ENCODE measurements around the gene FAM3D. TPM values are rescaled to one million over a fixed set of nuclear protein-coding genes. Genes with fewer than 3 reads are reported as not detected.

FAM3D gene
- total RNA-seq, 1 experiment from 2014 or later = 0.32 TPM

DNA sequence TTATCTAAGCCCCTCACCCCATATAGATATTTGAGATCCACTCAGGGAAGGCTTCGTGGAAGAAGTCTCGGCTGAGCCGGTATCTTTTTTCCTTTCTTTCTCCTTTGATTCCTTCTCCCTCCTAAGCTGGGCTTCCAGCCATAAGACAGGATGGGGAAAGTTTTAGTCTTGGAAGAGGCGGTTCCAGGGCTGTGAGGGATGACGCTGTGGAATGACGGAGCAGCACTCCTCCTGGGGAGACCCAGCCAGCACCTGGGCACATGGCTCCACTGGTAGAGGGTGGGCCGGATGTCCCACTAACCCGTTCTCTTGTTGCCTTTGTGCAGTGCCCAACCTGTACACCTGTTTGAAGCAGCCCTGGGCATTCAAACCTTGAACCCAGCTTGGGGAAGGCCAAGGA lies 46.2 kb downstream of the FAM3D start:
- H3K27me3 ChIP-seq (ENCODE audit: insufficient read depth, low read length) = no peaks in the 10 kb centered on the region
- no TSS peak for BruUV-seq (replicated peaks)
- H3K36me3 ChIP-seq (ENCODE audit: control insufficient read depth in 1 of 2, insufficient read depth in 2 of 2, low read length in 2 of 2) = no peaks in the 10 kb centered on the region
- ChIA-PET RAD21 (ENCODE audit: low non-redundant PET in 1 of 2, low total read pairs in 2 of 2, uncharacterized antibody in 2 of 2, unreplicated experiment in 2 of 2) (no interaction called here), CTCF (no interaction called here), POLR2A (no interaction called here)
- no peak overlapping the region for H3K27ac ChIP-seq (ENCODE audit: low read depth, low read length)
- H3K9me2 ChIP-seq (ENCODE audit: insufficient read depth) = no peaks in the 10 kb centered on the region
- H3K9ac ChIP-seq (ENCODE audit: low read length) = no peak overlapping the region
- no peak overlapping the region for H3K4me3 ChIP-seq (replicated peaks in 1 of 2; ENCODE audit: low read depth in 1 of 2, low read length in 2 of 2)
- no peak for ATAC-seq
- H3K4me2 ChIP-seq (ENCODE audit: low read length) = no peak overlapping the region
- DNase-seq (ENCODE audit: low read depth, low spot score) = no peak
- no peaks in the 10 kb centered on the region for H4K20me1 ChIP-seq (ENCODE audit: insufficient read depth)
- no peaks in the 10 kb centered on the region for H3K4me1 ChIP-seq (ENCODE audit: control insufficient read depth in 1 of 2, insufficient read depth in 2 of 2, low read length in 2 of 2)
- intact Hi-C loops (cut with micrococcal nuclease) = no loop called here
- H3K79me2 ChIP-seq (ENCODE audit: insufficient read depth, low read length) = no peaks in the 10 kb centered on the region
- H3K9me3 ChIP-seq (ENCODE audit: control insufficient read depth in 1 of 2, insufficient read depth in 1 of 2, low read depth in 1 of 2, low read length in 2 of 2) = no peaks in the 10 kb centered on the region
- TF ChIP-seq SP1 (IDR thresholded peaks at IDR 0.05; ENCODE audit: low read depth) (no peak), SRF (IDR thresholded peaks at IDR 0.05; ENCODE audit: low read depth) (no peak), FOSL1 (IDR thresholded peaks at IDR 0.05; ENCODE audit: low read depth) (no peak), EGR1 (IDR thresholded peaks at IDR 0.05; ENCODE audit: low read depth) (no peak), POLR2A (IDR thresholded peaks at IDR 0.05; ENCODE audit: borderline replicate concordance, extremely low read depth, insufficient read depth, insufficient read length) (no peak), ZFX (IDR thresholded peaks at IDR 0.05) (no peak), SIN3A (IDR thresholded peaks at IDR 0.05; ENCODE audit: low read depth) (no peak), RAD21 (IDR thresholded peaks at IDR 0.05; ENCODE audit: low read depth) (no peak), YY1 (IDR thresholded peaks at IDR 0.05; ENCODE audit: extremely low read depth, insufficient replicate concordance, low read depth, low read length) (no peak)
- TF ChIP-seq, protein P1, sequence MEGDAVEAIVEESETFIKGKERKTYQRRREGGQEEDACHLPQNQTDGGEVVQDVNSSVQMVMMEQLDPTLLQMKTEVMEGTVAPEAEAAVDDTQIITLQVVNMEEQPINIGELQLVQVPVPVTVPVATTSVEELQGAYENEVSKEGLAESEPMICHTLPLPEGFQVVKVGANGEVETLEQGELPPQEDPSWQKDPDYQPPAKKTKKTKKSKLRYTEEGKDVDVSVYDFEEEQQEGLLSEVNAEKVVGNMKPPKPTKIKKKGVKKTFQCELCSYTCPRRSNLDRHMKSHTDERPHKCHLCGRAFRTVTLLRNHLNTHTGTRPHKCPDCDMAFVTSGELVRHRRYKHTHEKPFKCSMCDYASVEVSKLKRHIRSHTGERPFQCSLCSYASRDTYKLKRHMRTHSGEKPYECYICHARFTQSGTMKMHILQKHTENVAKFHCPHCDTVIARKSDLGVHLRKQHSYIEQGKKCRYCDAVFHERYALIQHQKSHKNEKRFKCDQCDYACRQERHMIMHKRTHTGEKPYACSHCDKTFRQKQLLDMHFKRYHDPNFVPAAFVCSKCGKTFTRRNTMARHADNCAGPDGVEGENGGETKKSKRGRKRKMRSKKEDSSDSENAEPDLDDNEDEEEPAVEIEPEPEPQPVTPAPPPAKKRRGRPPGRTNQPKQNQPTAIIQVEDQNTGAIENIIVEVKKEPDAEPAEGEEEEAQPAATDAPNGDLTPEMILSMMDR (IDR thresholded peaks at IDR 0.05 in 2 of 3, conservative IDR thresholded peaks at IDR 0.05 in 1 of 3; ENCODE audit: borderline replicate concordance in 1 of 3, insufficient read depth in 1 of 3, low read depth in 2 of 3, low read length in 2 of 3) = no peak
- TF ChIP-seq, protein P2, sequence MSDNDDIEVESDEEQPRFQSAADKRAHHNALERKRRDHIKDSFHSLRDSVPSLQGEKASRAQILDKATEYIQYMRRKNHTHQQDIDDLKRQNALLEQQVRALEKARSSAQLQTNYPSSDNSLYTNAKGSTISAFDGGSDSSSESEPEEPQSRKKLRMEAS (IDR thresholded peaks at IDR 0.05) = no peak
- TF ChIP-seq, protein P3, sequence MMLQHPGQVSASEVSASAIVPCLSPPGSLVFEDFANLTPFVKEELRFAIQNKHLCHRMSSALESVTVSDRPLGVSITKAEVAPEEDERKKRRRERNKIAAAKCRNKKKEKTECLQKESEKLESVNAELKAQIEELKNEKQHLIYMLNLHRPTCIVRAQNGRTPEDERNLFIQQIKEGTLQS (IDR thresholded peaks at IDR 0.05) = no peak
- H2AFZ ChIP-seq (ENCODE audit: low read depth, low read length, poor library complexity, severe bottlenecking) = no peak overlapping the region
